PC-3 (cell line): ENCODE data around the gene TAF4. TPM values are rescaled to one million over a fixed set of nuclear protein-coding genes. Genes with fewer than 3 reads are reported as not detected.

ENCODE experiments used
- ATAC-seq: fragments of 200-7000 bp; cut with Tn5 transposase; 2 replicates; pipeline ENCODE4 v1.9.1; 2020; ENCODE audit warnings: mild to moderate bottlenecking, moderate library complexity
- BruUV-seq: library from RNA; stranded (reverse); fragments of 400-500 nt; replicated peaks from 2 replicates; lab custom pipeline; 2021; lab: Mats Ljungman, UMichigan
- CTCF ChIA-PET: fragments of 300-600 bp; sonication (Branson Sonifier 250); formaldehyde crosslinking; loops from one replicate; lab custom pipeline; 2022; ENCODE audit warnings: antibody characterized with exemption; lab: Charles Lee
- POLR2A ChIA-PET: fragments of 300-600 bp; sonication (Branson Sonifier 250); formaldehyde crosslinking; loops from one replicate; lab custom pipeline; 2022; ENCODE audit warnings: antibody characterized with exemption; ENCODE audit not compliant: unreplicated experiment; lab: Charles Lee
- DNase-seq: peaks from one replicate; pipeline ENCODE4 v3.0.0-alpha.2; 2015
- H2AFZ ChIP-seq: fragments of 300-600 bp; sonication (generic); 2 replicates; pipeline ENCODE4 v1.6.0; 2016; ENCODE audit warnings: antibody characterized with exemption, low read length
- H3F3A ChIP-seq: fragments of 300-600 bp; sonication (generic); one replicate; pipeline ENCODE4 v1.6.0; 2017; ENCODE audit warnings: antibody characterized with exemption, low read length, control low read depth, mild to moderate bottlenecking; ENCODE audit not compliant: unreplicated experiment
- H3K27ac ChIP-seq: fragments of 300-600 bp; sonication (generic); 2 replicates; pipeline ENCODE4 v1.5.1; 2016; ENCODE audit warnings: mild to moderate bottlenecking, low read length
- H3K27me3 ChIP-seq: fragments of 300-600 bp; sonication (generic); 2 replicates; pipeline ENCODE4 v1.6.1; 2016; ENCODE audit warnings: low read length, mixed read lengths
- H3K36me3 ChIP-seq: fragments of 300-600 bp; sonication (generic); 2 replicates; pipeline ENCODE4 v1.6.1; 2016; ENCODE audit warnings: low read depth, mixed run types, low read length, mixed read lengths
- H3K4me1 ChIP-seq: fragments of 300-600 bp; sonication (generic); 2 replicates; pipeline ENCODE4 v1.5.1; 2016; ENCODE audit warnings: low read length; ENCODE audit not compliant: insufficient read depth
- H3K4me2 ChIP-seq: fragments of 300-600 bp; sonication (generic); 2 replicates; pipeline ENCODE4 v1.6.0; 2016; ENCODE audit warnings: low read length
- H3K4me3 ChIP-seq: fragments of 300-600 bp; sonication (generic); 2 replicates; pipeline ENCODE4 v1.5.1; 2016; ENCODE audit warnings: mild to moderate bottlenecking, low read length, mixed read lengths
- H3K79me2 ChIP-seq: fragments of 300-600 bp; sonication (generic); 2 replicates; pipeline ENCODE4 v1.6.1; 2017; ENCODE audit warnings: low read length, mixed read lengths
- H3K9ac ChIP-seq: fragments of 300-600 bp; sonication (generic); 2 replicates; pipeline ENCODE4 v1.6.0; 2016; ENCODE audit warnings: mild to moderate bottlenecking, low read length
- H3K9me2 ChIP-seq: fragments of 300-600 bp; sonication (generic); replicated peaks from 2 replicates; pipeline ENCODE4 v1.6.1; 2016; ENCODE audit warnings: mixed run types, low read length, mixed read lengths
- H3K9me3 ChIP-seq: fragments of 300-600 bp; sonication (generic); 2 replicates; pipeline ENCODE4 v1.6.1; 2016; ENCODE audit warnings: low read length, mixed read lengths
- H4K20me1 ChIP-seq: fragments of 300-600 bp; sonication (generic); 2 replicates; pipeline ENCODE4 v1.6.1; 2016; ENCODE audit warnings: low read length, mixed read lengths
- CTCF ChIP-seq: fragments of 300-600 bp; sonication (generic); conservative IDR thresholded peaks from 2 replicates; pipeline ENCODE4 v1.5.1; 2017; ENCODE audit warnings: antibody characterized with exemption, low read depth, mild to moderate bottlenecking, low read length
- EZH2 ChIP-seq: fragments of 300-600 bp; sonication (generic); IDR thresholded peaks from one replicate; pipeline ENCODE4 v1.6.1; 2017; ENCODE audit warnings: antibody characterized with exemption, mild to moderate bottlenecking, low read length; ENCODE audit not compliant: unreplicated experiment
- EZH2phosphoT487 ChIP-seq: fragments of 300-600 bp; sonication (generic); IDR thresholded peaks from 2 replicates; pipeline ENCODE4 v1.6.1; 2018; ENCODE audit warnings: mild to moderate bottlenecking, antibody characterized with exemption, low read length, borderline replicate concordance
- intact Hi-C: fragments of 100-400 bp; cut with micrococcal nuclease; formaldehyde crosslinking; loops from 2 replicates; pipeline ENCODE4 v1.9.0; 2023
- total RNA-seq: library from RNA; depleted of rRNA; stranded (reverse); fragments of >200 nt; gene quantifications from 2 replicates; pipeline ENCODE4 v1.2.3, GENCODE V29; 2014

TAF4 gene
- total RNA-seq, 1 experiment from 2014 or later: 9.6 TPM

GRCh38 chr20:62096421-62097380 is 31.0 kb upstream of the TAF4 start:
- TF ChIP-seq EZH2phosphoT487 (no peak), CTCF (no peak), EZH2 (no peak)
- no peak overlapping the region for H2AFZ ChIP-seq
- no peak overlapping the region for H3K27ac ChIP-seq
- H3K9me2 ChIP-seq: no peaks in the 10 kb centered on the region
- H3K4me3 ChIP-seq: no peak overlapping the region
- intact Hi-C loops: no loop called here
- no peak for ATAC-seq
- no peaks in the 10 kb centered on the region for H3K4me1 ChIP-seq
- no peaks in the 10 kb centered on the region for H3K79me2 ChIP-seq
- POLR2A ChIA-PET: no interaction called here
- no TSS peak for BruUV-seq
- DNase-seq: no peak
- no peak overlapping the region for H3K4me2 ChIP-seq
- 0 out of 2 replicates have a peak, but pooled peaks cover 4% of the 10 kb centered on the region for H3K27me3 ChIP-seq
- H3F3A ChIP-seq: no peaks in the 10 kb centered on the region
- H4K20me1 ChIP-seq: no peaks in the 10 kb centered on the region
- no peak overlapping the region for H3K9ac ChIP-seq
- CTCF ChIA-PET: no interaction called here
- no peaks in the 10 kb centered on the region for H3K9me3 ChIP-seq
- no peaks in the 10 kb centered on the region for H3K36me3 ChIP-seq

- ChIA-PET CTCF (no interaction called here), POLR2A (no interaction called here)
- H3K27ac ChIP-seq: no peak overlapping the region
- no peaks in the 10 kb centered on the region for H4K20me1 ChIP-seq
- H3K9ac ChIP-seq: no peak overlapping the region
- 0 out of 2 replicates have a peak, but pooled peaks cover 13% of the 10 kb centered on the region for H3K27me3 ChIP-seq
- H3K4me1 ChIP-seq: peaks cover 10% of the 10 kb centered on the region
- no peak overlapping the region for H3K4me3 ChIP-seq
- H3K9me2 ChIP-seq: no peaks in the 10 kb centered on the region
- BruUV-seq: no TSS peak
- ATAC-seq: no peak
- H2AFZ ChIP-seq: no peak overlapping the region
- H3F3A ChIP-seq: no peaks in the 10 kb centered on the region
- intact Hi-C loops: no loop called here
- no peaks in the 10 kb centered on the region for H3K36me3 ChIP-seq
- TF ChIP-seq EZH2phosphoT487: no peak
- no peak for TF ChIP-seq EZH2
- no peak for TF ChIP-seq CTCF
- no peaks in the 10 kb centered on the region for H3K9me3 ChIP-seq
- H3K79me2 ChIP-seq: no peaks in the 10 kb centered on the region
- DNase-seq: no peak
- no peak overlapping the region for H3K4me2 ChIP-seq
Measured at GRCh38 chr20:62089393-62089792, 23.7 kb upstream of the TAF4 start.
